NOMO-1 treated with dmso at 0.1 percent for 144 hours (cell line): ENCODE results near the gene PLIN3.
"Not testable (repeated sequence)": the region's sequence is repeated elsewhere in the genome, so short reads cannot be mapped to it uniquely, and the experiment has no call there.

ENCODE experiments used
- DNase-seq: peaks from one replicate; lab custom pipeline; 2025; ENCODE audit not compliant: unreplicated experiment; lab: John Stamatoyannopoulos, UW

The PLIN3 gene

GRCh38 chr19:4847190-4847973 lies 20.1 kb downstream of the PLIN3 start:
- DNase-seq: no peak

- DNase-seq: not testable (repeated sequence)
These were observed 21.5 kb downstream of the PLIN3 start for GRCh38 chr19:4845975-4846374.

- no peak for DNase-seq
These were observed 22.9 kb downstream of the PLIN3 start for GRCh38 chr19:4844348-4845179.

GRCh38 chr19:4843647-4843965 lies 23.9 kb downstream of the PLIN3 start:
- DNase-seq: no peak

GRCh38 chr19:4839192-4839591 lies 28.3 kb downstream of the PLIN3 start:
- DNase-seq: no peak

- DNase-seq: no peak
These were observed 34.7 kb downstream of the PLIN3 start for GRCh38 chr19:4832776-4833175.

- not testable (repeated sequence) for DNase-seq
These were observed 35.5 kb downstream of the PLIN3 start for GRCh38 chr19:4831979-4832340.

GRCh38 chr19:4831304-4831978 lies 36.0 kb downstream of the PLIN3 start, which contains the start of gene TICAM1:
TSS of gene TICAM1 (minus strand) at chr19:4831712. CDS start at chr19:4818377, 13,335 bp downstream.
- DNase-seq: no peak

GRCh38 chr19:4830768-4831265 lies 36.6 kb downstream of the PLIN3 start:
- DNase-seq: no peak

- DNase-seq: no peak
These were observed 37.1 kb downstream of the PLIN3 start for GRCh38 chr19:4830332-4830731.

- no peak for DNase-seq
These were observed 38.3 kb downstream of the PLIN3 start for GRCh38 chr19:4829001-4829712.

- DNase-seq: no peak
These were observed 43.9 kb downstream of the PLIN3 start for GRCh38 chr19:4823577-4823976.

GRCh38 chr19:4822354-4822753 lies 45.1 kb downstream of the PLIN3 start:
- not testable (repeated sequence) for DNase-seq

GRCh38 chr19:4821265-4821664 lies 46.2 kb downstream of the PLIN3 start:
- DNase-seq: no peak

GRCh38 chr19:4817467-4818277 lies 49.8 kb downstream of the PLIN3 start:
- DNase-seq: no peak

- DNase-seq: no peak
These were observed 50.6 kb downstream of the PLIN3 start for GRCh38 chr19:4816950-4817278.

GRCh38 chr19:4816202-4816949 lies 51.1 kb downstream of the PLIN3 start:
- DNase-seq: no peak

GRCh38 chr19:4815426-4816201 lies 51.9 kb downstream of the PLIN3 start:
- peak; percentile 88 for DNase-seq
